TTC549 (cell line): ENCODE data around the gene FHIP2A.

Experiments used
- FAIRE-seq: peaks from 2 replicates; lab custom pipeline; 2012; peaks lifted over from hg19 to GRCh38; lab: Jason Lieb, UNC

FHIP2A gene

GRCh38 chr10:114857922-114858629 is 36.5 kb downstream of the FHIP2A start:
- FAIRE-seq = no peak

- FAIRE-seq = no peak
Observed at GRCh38 chr10:114859222-114859621, 37.6 kb downstream of the FHIP2A start.

- no peak for FAIRE-seq
Observed at GRCh38 chr10:114862456-114862855, 40.9 kb downstream of the FHIP2A start.

- FAIRE-seq = no peak
Observed at GRCh38 chr10:114867365-114867764, 45.8 kb downstream of the FHIP2A start.

GRCh38 chr10:114868870-114869519 is 47.4 kb downstream of the FHIP2A start:
- FAIRE-seq = no peak

- no peak for FAIRE-seq
Observed at GRCh38 chr10:114869520-114869892, 47.9 kb downstream of the FHIP2A start.

- FAIRE-seq = no peak
Observed at GRCh38 chr10:114870486-114870885, 48.9 kb downstream of the FHIP2A start.

GRCh38 chr10:114871379-114871778 is 49.8 kb downstream of the FHIP2A start:
- FAIRE-seq = no peak
